IMR-90 (cell line): ENCODE results near the gene SLC25A34. TPM values are rescaled to one million over a fixed set of nuclear protein-coding genes. Genes with fewer than 3 reads are reported as not detected.

Source experiments
- ATAC-seq: fragments of 200-7000 bp; cut with Tn5 transposase; 2 replicates; pipeline ENCODE4 v1.9.1; 2020; ENCODE audit warnings: low read depth, mild to moderate bottlenecking, moderate library complexity
- BruUV-seq: library from RNA; stranded (reverse); fragments of 400-500 nt; replicated peaks from 2 replicates; lab custom pipeline; 2021; lab: Mats Ljungman, UMichigan
- CTCF ChIA-PET: fragments of 300-600 bp; formaldehyde crosslinking; extraction: SDS; loops from one replicate; lab custom pipeline; 2021; ENCODE audit warnings: antibody characterized with exemption; lab: Yijun Ruan, JAX
- POLR2A ChIA-PET: fragments of 300-600 bp; sonication (Branson Sonifier 250); formaldehyde crosslinking; loops from one replicate; lab custom pipeline; 2022; ENCODE audit warnings: antibody characterized with exemption; ENCODE audit not compliant: unreplicated experiment; lab: Charles Lee
- DNase-seq: peaks from one replicate; pipeline ENCODE4 v3.0.0; 2013
- H2AFZ ChIP-seq: replicated peaks from 2 replicates; pipeline ENCODE3; 2013; ENCODE audit warnings: low read length, mild to moderate bottlenecking; ENCODE audit not compliant: poor library complexity
- H2AK5ac ChIP-seq: 2 replicates; pipeline ENCODE4 v1.6.1; 2013; ENCODE audit warnings: low read depth, low read length, inconsistent platforms
- H2AK9ac ChIP-seq: replicated peaks from 2 replicates; pipeline ENCODE3; 2013; ENCODE audit warnings: mild to moderate bottlenecking, low read depth, low read length, moderate library complexity; ENCODE audit not compliant: poor library complexity
- H2BK120ac ChIP-seq: 2 replicates; pipeline ENCODE4 v1.6.1; 2013; ENCODE audit warnings: low read depth, low read length, inconsistent platforms
- H2BK15ac ChIP-seq: 3 replicates; pipeline ENCODE4 v1.6.1; 2013; ENCODE audit warnings: low read depth, low read length, inconsistent platforms
- H2BK20ac ChIP-seq: 2 replicates; pipeline ENCODE4 v1.6.1; 2013; ENCODE audit warnings: low read depth, mild to moderate bottlenecking, inconsistent platforms, low read length, moderate library complexity
- H2BK5ac ChIP-seq: 2 replicates; pipeline ENCODE4 v1.6.1; 2013; ENCODE audit warnings: mild to moderate bottlenecking, low read depth, low read length, inconsistent platforms; ENCODE audit not compliant: poor library complexity, severe bottlenecking
- H3K14ac ChIP-seq: replicated peaks from 2 replicates; pipeline ENCODE4 v1.6.1; 2013; ENCODE audit warnings: low read depth, low read length, inconsistent platforms
- H3K18ac ChIP-seq: 2 replicates; pipeline ENCODE4 v1.6.1; 2013; ENCODE audit warnings: low read depth, low read length, control low read depth
- H3K23ac ChIP-seq: 2 replicates; pipeline ENCODE4 v1.6.1; 2013; ENCODE audit warnings: low read depth, low read length, inconsistent platforms
- H3K27ac ChIP-seq: 2 replicates; pipeline ENCODE4 v1.5.1; 2013; ENCODE audit warnings: mild to moderate bottlenecking, control low read depth, low read length; ENCODE audit not compliant: insufficient read depth
- H3K27me3 ChIP-seq: 2 replicates; pipeline ENCODE4 v1.6.1; 2013; ENCODE audit warnings: low read length; ENCODE audit not compliant: control insufficient read depth, insufficient read depth
- H3K36me3 ChIP-seq: 2 replicates; pipeline ENCODE4 v1.6.1; 2013; ENCODE audit warnings: low read length, mixed read lengths; ENCODE audit not compliant: control insufficient read depth, insufficient read depth
- H3K4ac ChIP-seq: 2 replicates; pipeline ENCODE4 v1.6.1; 2013; ENCODE audit warnings: low read depth, low read length, inconsistent platforms
- H3K4me1 ChIP-seq: 2 replicates; pipeline ENCODE4 v1.6.1; 2013; ENCODE audit warnings: low read length, mixed read lengths; ENCODE audit not compliant: control insufficient read depth, insufficient read depth
- H3K4me2 ChIP-seq: 2 replicates; pipeline ENCODE4 v1.6.1; 2013; ENCODE audit warnings: low read depth, mild to moderate bottlenecking, control low read depth, low read length, moderate library complexity
- H3K4me3 ChIP-seq: 2 replicates; pipeline ENCODE4 v1.5.1; 2013; ENCODE audit warnings: low read depth, mild to moderate bottlenecking, control low read depth, low read length, moderate library complexity; ENCODE audit not compliant: insufficient read depth
- H3K56ac ChIP-seq: 2 replicates; pipeline ENCODE4 v1.6.1; 2013; ENCODE audit warnings: low read length, inconsistent platforms; ENCODE audit not compliant: insufficient read depth; ENCODE audit errors: extremely low read depth
- H3K79me1 ChIP-seq, 2 experiments: 2 replicates each; pipeline ENCODE4 v1.6.1; 2013; ENCODE audit warnings: low read length in 2 of 2, inconsistent platforms in 1 of 2, low read depth in 1 of 2
- H3K9ac ChIP-seq: 2 replicates; pipeline ENCODE4 v1.6.1; 2013; ENCODE audit warnings: low read depth, low read length, control low read depth
- H3K9me1 ChIP-seq: 2 replicates; pipeline ENCODE4 v1.6.1; 2013; ENCODE audit warnings: low read length, inconsistent platforms; ENCODE audit not compliant: insufficient read depth
- H3K9me3 ChIP-seq: 2 replicates; pipeline ENCODE4 v1.6.1; 2013; ENCODE audit warnings: low read length; ENCODE audit not compliant: control insufficient read depth, insufficient read depth
- H4K20me1 ChIP-seq: 2 replicates; pipeline ENCODE4 v1.6.1; 2013; ENCODE audit warnings: low read length, inconsistent platforms; ENCODE audit not compliant: insufficient read depth
- H4K5ac ChIP-seq: 2 replicates; pipeline ENCODE4 v1.6.1; 2013; ENCODE audit warnings: mild to moderate bottlenecking, low read depth, low read length, control low read depth
- H4K8ac ChIP-seq, 2 experiments: 2 replicates each; pipeline ENCODE4 v1.6.1; 2013; ENCODE audit warnings: low read depth in 2 of 2, low read length in 2 of 2, control low read depth in 1 of 2, inconsistent platforms in 1 of 2
- H4K91ac ChIP-seq: 2 replicates; pipeline ENCODE4 v1.6.1; 2013; ENCODE audit warnings: low read depth, low read length, inconsistent platforms; ENCODE audit not compliant: insufficient read depth
- CEBPB ChIP-seq: IDR thresholded peaks from 2 replicates; pipeline ENCODE4 v1.6.1; 2012; ENCODE audit warnings: low read depth, low read length, improper control_type of control experiment
- CTCF ChIP-seq: conservative IDR thresholded peaks from 2 replicates; pipeline ENCODE4 v1.5.1; 2012; ENCODE audit warnings: mild to moderate bottlenecking, low read depth, low read length, improper control_type of control experiment
- MAZ ChIP-seq: IDR thresholded peaks from 2 replicates; pipeline ENCODE4 v1.6.1; 2012; ENCODE audit warnings: low read depth, mild to moderate bottlenecking, low read length, improper control_type of control experiment, moderate library complexity, borderline replicate concordance
- POLR2A ChIP-seq: IDR thresholded peaks from 2 replicates; pipeline ENCODE4 v1.6.1; 2012; ENCODE audit warnings: mild to moderate bottlenecking, low read depth, low read length
- RCOR1 ChIP-seq: IDR thresholded peaks from 2 replicates; pipeline ENCODE4 v1.6.1; 2012; ENCODE audit warnings: mild to moderate bottlenecking, low read length, improper control_type of control experiment; ENCODE audit not compliant: insufficient replicate concordance
- SMC3 ChIP-seq: fragments of 150-350 bp; IDR thresholded peaks from 2 replicates; pipeline ENCODE4 v1.6.1; 2016; ENCODE audit warnings: low read depth, mild to moderate bottlenecking, antibody characterized with exemption, low read length, moderate library complexity
- WGBS, 2 experiments: methylation state at CpG; one replicate each; pipeline versions ENCODE4 v1.1.5 to v1.1.7; 2013; ENCODE audit warnings: missing lambda C conversion rate in 2 of 2; ENCODE audit not compliant: insufficient read length in 1 of 2; ENCODE audit errors: extremely low coverage in 2 of 2; 5-methylcytosine and 5-hydroxymethylcytosine counted together
- dilution Hi-C: fragments of 300-500 bp; cut with HindIII; formaldehyde crosslinking; loops from one replicate; pipeline ENCODE4 v1.14.3; 2018; ENCODE audit warnings: low sequenced_read_pairs; ENCODE audit not compliant: unreplicated experiment
- in situ Hi-C: fragments of 300-500 bp; cut with MboI; formaldehyde crosslinking; loops from 3 replicates; pipeline ENCODE4 v1.14.3; 2019; ENCODE audit warnings: low sequenced_read_pairs, inconsistent platforms, mixed read lengths
- intact Hi-C: fragments of 100-400 bp; cut with micrococcal nuclease; formaldehyde crosslinking; loops from 2 replicates; pipeline ENCODE4 v1.10.0; 2022
- polyA plus RNA-seq, 3 experiments: library from polyadenylated mRNA; depleted of rRNA; stranded (reverse); fragments of >200 nt; gene quantifications; 2 replicates each; pipeline ENCODE4 v1.2.3, GENCODE V29; 2012; ENCODE audit warnings: low replicate concordance in 1 of 3
- total RNA-seq: library from RNA; depleted of rRNA; stranded (reverse); fragments of >200 nt; gene quantifications from 2 replicates; pipeline ENCODE4 v1.2.3, GENCODE V29; 2012

SLC25A34 gene
- total and polyA plus RNA-seq, 2 of the 4 experiments (the other 2 are of a cell fraction), result under 0.01 to 0.72 TPM

GRCh38 chr1:15760520-15761211 lies 24.6 kb downstream of the SLC25A34 start:
- Histone ChIP-seq H4K5ac (peak overlapping the region; percentile 21), H2BK120ac (peak overlapping the region; percentile 59), H3K23ac (peak overlapping the region; percentile 30), H2AFZ (peak overlapping the region; percentile 77), H2AK9ac (peak overlapping the region; percentile 79), H3K4me1 (peaks cover 20% of the 10 kb centered on the region), H3K56ac (peak overlapping the region; percentile 63; the same call in 1 of the 2 replicates), H3K9me3 (no peaks in the 10 kb centered on the region), H3K4ac (peak overlapping the region; percentile 92), H3K4me3 (peak overlapping the region; percentile 21), H2BK20ac (peak overlapping the region; percentile 50; the same call in 1 of the 2 replicates), H4K91ac (peak overlapping the region; percentile 58), H3K27ac (peak overlapping the region; percentile 78), H3K79me1 (peaks cover 19 to 55% of the 10 kb centered on the region in 2 experiments), H3K27me3 (no peaks in the 10 kb centered on the region), H2BK5ac (peak overlapping the region; percentile 67), H3K9ac (peak overlapping the region; percentile 32), H3K4me2 (peak overlapping the region; percentile 70), H3K9me1 (peaks cover 14% of the 10 kb centered on the region), H4K20me1 (peaks cover 44% of the 10 kb centered on the region), H3K14ac (peak overlapping the region; percentile 73), H2BK15ac (peak overlapping the region; percentile 42; the same call in 1 of the 3 replicates), H3K36me3 (peaks cover 17% of the 10 kb centered on the region), H3K18ac (peak overlapping the region; percentile 39), H4K8ac (peak overlapping the region; percentile 11 to 66), H2AK5ac (peak overlapping the region; percentile 87)
- TF ChIP-seq CTCF (peak; percentile 1; the same call in 1 of the 2 replicates), MAZ (peak; percentile 70; the same call in 1 of the 2 replicates), POLR2A (peak; percentile 50; the same call in 1 of the 2 replicates), RCOR1 (no peak), CEBPB (no peak), SMC3 (no peak)
- no TSS peak for BruUV-seq
- ChIA-PET POLR2A (interaction anchor here (0.6 kb wide), 3 partner anchors 8 to 339 kb away, joined by 3 to 5 read pairs (median 4); no protein-coding TSS in a partner anchor), CTCF (interaction anchor here (0.9 kb wide), 1 partner anchor 9 kb away, joined by 4 read pairs; no protein-coding TSS in a partner anchor)
- DNase-seq, result peak; percentile 74
- no CpG with 5 or more reads among the region's 12 CpGs for WGBS, 2 experiments
- ATAC-seq, result peak; percentile 31
- dilution Hi-C loops (no loop called here), in situ Hi-C loops (no loop called here), intact Hi-C loops (no loop called here)
